ENCODE data around the gene ZFPM1. TPM values are rescaled to one million over a fixed set of nuclear protein-coding genes. Genes with fewer than 3 reads are reported as not detected.

Gene ZFPM1
- total RNA-seq, 4 donors from 2014 or later = 1.9 to 5.3 (median 3.4) TPM

- H3K36me3 ChIP-seq = no peaks in the 10 kb centered on the region
- no peaks in the 10 kb centered on the region for H3K9me3 ChIP-seq
- no peaks in the 10 kb centered on the region for H3K27me3 ChIP-seq
- intact Hi-C loops (cut with DNase I) = no loop called here
- no peak for DNase-seq
- 83 to 85% methylated on average over 15 to 27 of the region's 39 CpGs for WGBS, 2 donors
- no peak overlapping the region for H3K4me3 ChIP-seq (replicated peaks in 1 of 3)
- TF ChIP-seq POLR2A (IDR thresholded peaks at IDR 0.05) = no peak
- no peak for TF ChIP-seq CTCF (IDR thresholded peaks at IDR 0.05)
- H3K27ac ChIP-seq = no peak overlapping the region
- no peaks in the 10 kb centered on the region for H3K4me1 ChIP-seq
These were observed 26.1 kb downstream of the ZFPM1 start for GRCh38 chr16:88478889-88479792.

GRCh38 chr16:88479793-88480760, 27.0 kb downstream of the ZFPM1 start:
- H3K27ac ChIP-seq = no peak overlapping the region
- no peak overlapping the region for H3K4me3 ChIP-seq (replicated peaks in 1 of 3)
- H3K9me3 ChIP-seq = no peaks in the 10 kb centered on the region
- no peaks in the 10 kb centered on the region for H3K36me3 ChIP-seq
- TF ChIP-seq CTCF (IDR thresholded peaks at IDR 0.05) (no peak), POLR2A (IDR thresholded peaks at IDR 0.05) (no peak)
- WGBS, 2 donors = 90 to 91% methylated on average over 19 to 24 of the region's 28 CpGs
- H3K4me1 ChIP-seq = no peaks in the 10 kb centered on the region
- H3K27me3 ChIP-seq = no peaks in the 10 kb centered on the region
- intact Hi-C loops (cut with DNase I) = no loop called here
- DNase-seq = no peak

- no peak for TF ChIP-seq POLR2A (IDR thresholded peaks at IDR 0.05)
- no peak for TF ChIP-seq CTCF (IDR thresholded peaks at IDR 0.05)
- Histone ChIP-seq H3K27ac (no peak overlapping the region), H3K9me3 (no peaks in the 10 kb centered on the region), H3K4me3 (replicated peaks in 1 of 3) (no peak overlapping the region), H3K27me3 (no peaks in the 10 kb centered on the region), H3K36me3 (no peaks in the 10 kb centered on the region), H3K4me1 (no peaks in the 10 kb centered on the region)
- WGBS, 2 donors = 85 to 90% methylated on average over 12 to 19 of the region's 19 CpGs
- no peak for DNase-seq
- intact Hi-C loops (cut with DNase I) = no loop called here
These were observed 27.7 kb downstream of the ZFPM1 start for GRCh38 chr16:88480829-88481228.

GRCh38 chr16:88481851-88482250, 28.8 kb downstream of the ZFPM1 start:
- TF ChIP-seq CTCF (IDR thresholded peaks at IDR 0.05) (no peak), POLR2A (IDR thresholded peaks at IDR 0.05) (no peak)
- WGBS, 2 donors = 92 to 93% methylated on average over 7 to 9 of the region's 9 CpGs
- no peaks in the 10 kb centered on the region for H3K4me1 ChIP-seq
- no peak for DNase-seq
- intact Hi-C loops (cut with DNase I) = no loop called here
- no peak overlapping the region for H3K27ac ChIP-seq
- no peaks in the 10 kb centered on the region for H3K9me3 ChIP-seq
- H3K4me3 ChIP-seq (replicated peaks in 1 of 3) = no peak overlapping the region
- no peaks in the 10 kb centered on the region for H3K36me3 ChIP-seq
- no peaks in the 10 kb centered on the region for H3K27me3 ChIP-seq

Data from thyroid gland (tissue), 4 donors.